HG02610 (cell line): Measurements from ENCODE around the gene PLAU.
"Not testable (repeated sequence)": the region's sequence is repeated elsewhere in the genome, so short reads cannot be mapped to it uniquely, and the experiment has no call there.

ENCODE experiments used
- ATAC-seq: cut with Tn5 transposase; IDR thresholded peaks from one replicate; pipeline ENCODE4 v1.9.1; 2021; ENCODE audit warnings: mild to moderate bottlenecking, moderate library complexity; ENCODE audit not compliant: unreplicated experiment

PLAU gene

GRCh38 chr10:73895381-73895780 lies 15.6 kb upstream of the PLAU start:
- ATAC-seq, result not testable (repeated sequence)

DNA sequence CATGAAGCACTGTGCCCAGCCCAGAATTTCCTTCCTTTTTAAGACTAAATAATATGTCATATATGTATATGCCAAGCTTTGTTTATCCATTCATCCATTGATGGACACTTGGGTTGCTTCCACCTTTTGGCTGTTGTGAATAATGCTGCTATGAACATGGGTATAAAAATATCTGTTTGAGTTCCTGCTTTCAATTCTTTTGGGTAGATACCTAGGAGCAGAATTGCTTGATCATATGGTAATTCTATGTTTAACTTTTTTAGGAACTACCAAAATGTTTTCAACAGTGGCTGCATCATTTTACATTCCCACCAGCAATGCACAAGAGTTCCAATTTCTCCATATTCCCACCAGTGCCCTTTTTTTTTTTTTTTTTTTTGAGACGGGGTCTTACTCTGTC lies 13.2 kb upstream of the PLAU start:
- ATAC-seq, result no peak

- ATAC-seq, result no peak
These were observed 12.1 kb upstream of the PLAU start for GRCh38 chr10:73898730-73899410.

GRCh38 chr10:73899423-73899822 lies 11.5 kb upstream of the PLAU start:
- ATAC-seq, result no peak

DNA sequence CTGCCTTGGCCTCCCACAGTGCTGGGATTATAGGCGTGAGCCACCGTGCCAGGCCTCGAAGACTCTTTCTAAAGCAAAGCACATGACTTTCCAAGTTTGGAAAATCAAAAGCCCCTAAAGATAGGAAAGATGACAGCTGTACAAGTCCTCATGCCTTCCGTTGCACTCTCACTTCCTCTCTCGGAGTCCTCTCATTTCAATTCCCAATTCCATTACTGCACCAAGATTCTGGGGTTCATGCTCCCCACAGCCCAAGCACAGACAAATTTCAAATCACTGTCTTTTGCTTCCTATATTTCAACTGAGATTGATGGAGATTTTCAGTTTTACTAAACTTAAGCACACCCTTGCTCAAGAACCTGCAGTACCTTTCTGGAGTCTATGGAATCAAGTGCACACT lies 10.9 kb upstream of the PLAU start:
- no peak for ATAC-seq

GRCh38 chr10:73901261-73901660 lies 9.7 kb upstream of the PLAU start:
- no peak for ATAC-seq

DNA sequence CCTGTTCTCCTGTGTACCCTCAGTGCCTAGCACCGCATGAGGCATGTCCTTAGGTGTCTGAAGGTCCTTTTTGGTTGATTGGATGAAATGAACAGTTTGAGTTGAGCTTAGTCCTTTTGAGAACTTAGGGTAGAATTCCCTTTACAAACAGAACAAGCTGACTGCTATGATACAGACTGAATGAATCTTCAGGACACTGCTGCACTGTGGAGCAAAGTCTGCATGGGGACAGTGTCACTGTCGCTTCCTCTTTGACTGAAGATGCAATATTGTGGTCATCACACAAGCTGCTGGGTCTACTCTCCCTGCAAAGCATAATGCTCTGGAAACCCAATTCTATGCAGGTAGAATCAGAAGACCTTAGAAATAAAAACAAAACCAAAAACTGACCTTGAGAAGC lies 8.6 kb upstream of the PLAU start:
- no peak for ATAC-seq

- no peak for ATAC-seq
These were observed 5.5 kb upstream of the PLAU start for GRCh38 chr10:73905256-73906020.

DNA sequence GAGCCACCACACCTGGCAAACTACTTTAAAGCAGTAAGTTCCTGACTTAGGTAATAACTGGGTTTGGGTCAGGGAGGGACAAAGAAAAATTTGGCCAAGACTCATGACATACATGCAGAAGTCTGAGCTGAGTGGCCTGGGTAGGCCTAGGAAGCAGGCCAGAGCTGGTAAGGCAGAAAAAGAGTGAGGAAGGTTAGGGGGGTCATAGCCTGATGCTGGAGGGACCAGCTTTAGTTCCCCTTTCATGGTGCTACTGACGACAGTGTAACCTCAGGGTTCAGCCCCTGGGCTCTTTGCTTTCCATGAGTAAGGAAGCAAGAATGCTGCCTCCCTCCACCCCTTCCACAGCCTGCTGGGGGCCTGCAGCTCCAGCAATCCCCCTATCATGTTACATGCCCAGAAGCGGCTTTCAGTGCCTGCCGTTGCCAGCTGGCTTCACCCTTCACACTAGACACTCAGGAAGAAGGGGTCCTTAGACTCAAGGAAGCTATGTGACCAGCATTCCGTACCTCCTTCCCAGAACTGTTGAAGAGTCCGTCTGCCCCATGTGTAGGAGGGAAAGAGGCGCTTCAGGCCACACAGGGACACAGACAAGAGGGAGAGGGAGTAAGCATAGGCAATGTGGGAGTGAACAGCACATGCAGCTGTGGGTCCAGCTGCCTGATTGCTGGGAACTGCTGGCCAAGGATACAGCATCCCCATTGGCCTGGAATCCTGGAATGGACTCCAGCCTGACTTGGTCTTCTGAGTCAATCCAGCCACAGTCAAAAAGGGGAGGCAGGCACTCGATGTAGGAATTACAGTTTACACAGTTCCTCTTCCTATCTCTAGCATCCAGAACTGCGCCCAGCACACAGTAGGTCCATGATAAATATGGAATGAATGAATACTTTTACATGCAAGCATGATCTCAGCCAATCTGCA lies 4.1 kb upstream of the PLAU start:
- no peak for ATAC-seq

- no peak for ATAC-seq
These were observed 3.0 kb upstream of the PLAU start for GRCh38 chr10:73907841-73908517.

- ATAC-seq, result peak; percentile 70
These were observed 1.9 kb upstream of the PLAU start for GRCh38 chr10:73908853-73909539.

- ATAC-seq, result no peak
These were observed 1.3 kb upstream of the PLAU start for GRCh38 chr10:73909540-73910115.

- ATAC-seq, result no peak
These were observed 550 bp upstream of the PLAU start for GRCh38 chr10:73910401-73910763.

GRCh38 chr10:73911553-73912004 lies 647 bp downstream of the PLAU start:
- no peak for ATAC-seq

GRCh38 chr10:73914036-73914435 lies 3.1 kb downstream of the PLAU start:
- ATAC-seq, result no peak

DNA sequence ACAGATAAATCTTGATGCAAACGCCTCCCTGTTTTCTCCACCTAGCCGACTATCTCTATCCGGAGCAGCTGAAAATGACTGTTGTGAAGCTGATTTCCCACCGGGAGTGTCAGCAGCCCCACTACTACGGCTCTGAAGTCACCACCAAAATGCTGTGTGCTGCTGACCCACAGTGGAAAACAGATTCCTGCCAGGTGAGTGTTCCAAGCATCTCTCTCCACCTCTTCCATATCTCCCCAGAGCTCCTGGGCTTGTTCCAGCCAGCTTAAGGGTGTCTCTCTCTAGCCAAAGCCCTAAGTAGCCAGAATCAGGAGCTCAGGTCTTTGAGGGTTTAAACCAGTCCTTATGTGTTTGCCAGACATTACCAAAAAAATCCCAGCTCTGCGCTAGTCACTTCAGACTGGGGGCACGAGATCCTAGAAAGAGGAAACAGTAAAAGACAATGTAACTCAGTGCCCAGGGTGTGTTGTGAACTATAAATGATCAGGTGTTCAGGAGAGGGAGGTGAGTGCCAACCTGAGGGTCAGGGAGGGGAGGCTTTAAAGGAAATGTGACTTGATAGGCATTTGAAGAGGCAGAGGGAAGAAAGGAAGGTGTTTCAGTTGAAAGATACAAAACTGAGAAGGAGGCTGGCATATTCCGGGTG lies 4.4 kb downstream of the PLAU start:
- no peak for ATAC-seq

- no peak for ATAC-seq
These were observed 6.0 kb downstream of the PLAU start for GRCh38 chr10:73916761-73917470.

GRCh38 chr10:73917566-73918305 lies 6.8 kb downstream of the PLAU start:
- no peak for ATAC-seq
